Nephron (organoid): Measurements from ENCODE around the gene ARHGEF18.

Experiments
- H3K27ac Mint-ChIP-seq, 3 experiments: 2 replicates each; pipeline ENCODE4 v1.8.0; 2020; ENCODE audit warnings: mixed read lengths in 3 of 3, mild to moderate bottlenecking in 2 of 3, moderate library complexity in 1 of 3
- H3K27me3 Mint-ChIP-seq: 2 replicates; pipeline ENCODE4 v1.8.0; 2021; ENCODE audit warnings: low read depth, mild to moderate bottlenecking, moderate library complexity, mixed read lengths
- H3K36me3 Mint-ChIP-seq: 2 replicates; pipeline ENCODE4 v1.8.0; 2020; ENCODE audit warnings: low read depth, mixed read lengths
- H3K4me1 Mint-ChIP-seq: 2 replicates; pipeline ENCODE4 v1.8.0; 2020; ENCODE audit warnings: mixed read lengths
- H3K4me3 Mint-ChIP-seq, 3 experiments: 2 replicates each; pipeline ENCODE4 v1.8.0; 2020; ENCODE audit warnings: mild to moderate bottlenecking in 3 of 3, mixed read lengths in 3 of 3, moderate library complexity in 2 of 3
- H3K9me3 Mint-ChIP-seq: 2 replicates; pipeline ENCODE4 v1.8.0; 2020; ENCODE audit warnings: mixed read lengths
- TF ChIP-seq, protein P1 (sequence below), 3 experiments: fragments of 200-600 bp; sonication (generic); IDR thresholded peaks; one replicate each; pipeline ENCODE4 v1.5.0; 2021; ENCODE audit warnings: antibody characterized with exemption in 3 of 3; ENCODE audit not compliant: unreplicated experiment in 3 of 3

Gene ARHGEF18

DNA sequence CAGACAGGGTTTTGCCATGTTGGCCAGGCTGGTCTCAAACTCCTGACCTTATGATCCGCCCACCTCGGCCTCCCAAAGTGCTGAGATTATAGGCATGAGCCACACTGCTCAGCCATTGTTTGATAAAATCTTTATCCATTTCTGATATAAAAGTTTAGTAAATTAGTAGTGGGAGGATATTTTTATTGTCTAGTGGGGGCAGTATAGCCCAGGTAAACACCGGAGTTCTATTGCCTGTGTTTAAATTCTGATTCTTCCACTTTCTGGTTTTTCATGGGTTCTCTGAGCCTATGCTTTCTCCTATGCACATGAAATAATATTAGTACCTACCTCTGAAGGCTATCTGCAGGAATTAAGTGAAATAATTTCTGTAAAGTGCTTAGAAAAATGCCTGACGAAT is 20.1 kb upstream of the ARHGEF18 start:
- Mint-ChIP-seq H3K27ac (no peak overlapping the region), H3K9me3 (peaks cover 14% of the 10 kb centered on the region), H3K27me3 (no peaks in the 10 kb centered on the region), H3K36me3 (no peaks in the 10 kb centered on the region), H3K4me3 (no peak overlapping the region), H3K4me1 (no peaks in the 10 kb centered on the region)
- TF ChIP-seq, protein P1, sequence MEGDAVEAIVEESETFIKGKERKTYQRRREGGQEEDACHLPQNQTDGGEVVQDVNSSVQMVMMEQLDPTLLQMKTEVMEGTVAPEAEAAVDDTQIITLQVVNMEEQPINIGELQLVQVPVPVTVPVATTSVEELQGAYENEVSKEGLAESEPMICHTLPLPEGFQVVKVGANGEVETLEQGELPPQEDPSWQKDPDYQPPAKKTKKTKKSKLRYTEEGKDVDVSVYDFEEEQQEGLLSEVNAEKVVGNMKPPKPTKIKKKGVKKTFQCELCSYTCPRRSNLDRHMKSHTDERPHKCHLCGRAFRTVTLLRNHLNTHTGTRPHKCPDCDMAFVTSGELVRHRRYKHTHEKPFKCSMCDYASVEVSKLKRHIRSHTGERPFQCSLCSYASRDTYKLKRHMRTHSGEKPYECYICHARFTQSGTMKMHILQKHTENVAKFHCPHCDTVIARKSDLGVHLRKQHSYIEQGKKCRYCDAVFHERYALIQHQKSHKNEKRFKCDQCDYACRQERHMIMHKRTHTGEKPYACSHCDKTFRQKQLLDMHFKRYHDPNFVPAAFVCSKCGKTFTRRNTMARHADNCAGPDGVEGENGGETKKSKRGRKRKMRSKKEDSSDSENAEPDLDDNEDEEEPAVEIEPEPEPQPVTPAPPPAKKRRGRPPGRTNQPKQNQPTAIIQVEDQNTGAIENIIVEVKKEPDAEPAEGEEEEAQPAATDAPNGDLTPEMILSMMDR (IDR thresholded peaks at IDR 0.05; ENCODE audit: unreplicated experiment in 3 of 3), result no peak

DNA sequence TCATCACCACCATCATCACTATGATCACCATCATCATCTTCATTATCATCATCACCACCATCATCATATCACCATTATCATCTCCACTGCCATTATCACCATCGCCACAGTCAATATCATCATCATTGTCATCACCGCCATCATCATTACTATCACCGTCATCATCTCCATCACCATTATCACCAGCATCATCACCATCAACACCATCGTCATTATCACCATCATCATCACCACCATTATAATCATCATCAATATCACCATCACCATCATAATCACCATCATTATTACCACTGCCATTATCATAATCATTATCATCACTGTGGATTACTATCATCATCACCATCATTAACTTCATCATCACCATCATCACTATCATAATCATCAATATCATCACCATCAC is 17.3 kb upstream of the ARHGEF18 start:
- H3K27ac Mint-ChIP-seq, result no peak overlapping the region
- no peaks in the 10 kb centered on the region for H3K27me3 Mint-ChIP-seq
- no peaks in the 10 kb centered on the region for H3K36me3 Mint-ChIP-seq
- TF ChIP-seq, protein P1 (IDR thresholded peaks at IDR 0.05; ENCODE audit: unreplicated experiment in 3 of 3), result no peak
- peaks cover 2% of the 10 kb centered on the region for H3K9me3 Mint-ChIP-seq
- H3K4me3 Mint-ChIP-seq, result no peak overlapping the region
- no peaks in the 10 kb centered on the region for H3K4me1 Mint-ChIP-seq

DNA sequence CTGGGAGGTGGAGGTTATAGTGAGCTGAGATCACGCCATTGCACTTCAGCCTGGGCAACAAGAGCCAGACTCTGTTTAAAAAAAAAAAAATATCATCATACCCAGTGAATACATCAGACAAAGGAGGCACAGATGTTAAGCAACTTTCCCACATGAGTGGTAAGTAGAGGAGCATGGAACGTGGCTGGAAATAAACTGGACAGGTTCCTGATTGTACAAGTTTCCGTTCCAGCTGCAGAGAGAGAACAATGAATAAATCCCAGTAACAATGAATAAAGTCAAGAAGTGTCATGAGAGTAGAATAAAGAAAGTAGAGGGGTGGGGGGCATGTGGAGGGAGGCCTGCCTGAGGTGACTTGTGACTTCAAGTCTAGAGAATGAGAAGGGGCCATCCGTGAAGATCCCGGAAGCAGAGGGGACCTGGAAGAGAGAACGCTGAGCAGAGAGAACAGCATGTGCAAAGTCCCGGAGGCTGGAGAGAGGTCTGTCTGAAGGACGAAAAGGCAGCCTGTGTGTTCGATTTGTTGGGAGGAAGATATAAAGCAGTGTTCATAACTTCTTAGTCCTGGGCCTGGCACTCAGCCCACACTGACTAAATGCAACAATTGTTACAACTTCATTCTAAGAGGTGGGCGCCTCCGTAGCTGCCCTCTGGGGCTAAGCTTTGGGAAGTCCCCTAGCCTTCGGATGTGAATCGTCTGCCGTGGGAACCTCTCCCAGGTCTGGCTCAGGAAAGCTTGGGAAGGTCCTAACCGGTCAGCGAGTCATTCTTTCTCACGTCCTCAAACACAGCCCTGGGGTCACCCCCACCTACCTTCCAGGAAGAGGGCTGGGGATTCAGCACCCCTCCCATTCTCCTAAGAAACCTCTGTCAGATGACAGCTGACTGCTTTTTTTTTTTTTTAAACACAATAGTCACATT is 15.3 kb upstream of the ARHGEF18 start:
- TF ChIP-seq, protein P1 (IDR thresholded peaks at IDR 0.05; ENCODE audit: unreplicated experiment in 3 of 3), result no peak
- H3K9me3 Mint-ChIP-seq, result no peaks in the 10 kb centered on the region
- no peak overlapping the region for H3K27ac Mint-ChIP-seq
- H3K27me3 Mint-ChIP-seq, result no peaks in the 10 kb centered on the region
- H3K4me1 Mint-ChIP-seq, result no peaks in the 10 kb centered on the region
- no peak overlapping the region for H3K4me3 Mint-ChIP-seq
- no peaks in the 10 kb centered on the region for H3K36me3 Mint-ChIP-seq

DNA sequence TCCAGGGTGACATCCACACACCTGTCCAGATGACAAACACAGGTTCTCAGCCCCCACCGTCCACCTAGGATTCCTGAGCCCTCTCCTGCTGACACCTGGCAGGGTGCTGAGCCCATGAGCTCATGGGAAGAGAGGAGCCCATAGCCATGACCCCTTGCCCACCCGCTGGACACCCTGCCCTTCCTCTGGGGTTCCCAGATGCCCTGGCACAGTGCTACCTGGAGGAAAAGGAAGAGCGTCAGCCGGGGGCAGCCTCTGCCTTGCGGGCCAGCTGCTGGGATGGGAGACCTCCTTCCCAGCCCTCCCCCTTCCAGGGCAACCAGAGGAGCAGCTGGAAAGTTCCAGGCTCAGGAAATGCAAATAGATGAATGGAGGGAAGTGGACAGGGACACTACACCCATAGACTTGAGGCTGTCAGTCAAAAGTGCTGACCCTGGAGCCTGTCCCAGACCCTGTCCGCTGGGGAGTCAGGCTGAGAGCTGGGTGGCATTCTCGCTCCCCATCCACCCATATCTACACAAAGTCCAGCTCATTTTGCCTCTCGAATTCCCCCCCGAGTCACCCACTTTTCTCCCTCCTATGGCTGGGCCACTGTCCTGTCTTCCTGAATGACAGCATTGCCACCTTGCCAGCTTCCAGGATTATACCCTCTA is 12.3 kb upstream of the ARHGEF18 start:
- no peaks in the 10 kb centered on the region for H3K27me3 Mint-ChIP-seq
- H3K36me3 Mint-ChIP-seq, result no peaks in the 10 kb centered on the region
- H3K27ac Mint-ChIP-seq, result no peak overlapping the region
- H3K4me1 Mint-ChIP-seq, result no peaks in the 10 kb centered on the region
- TF ChIP-seq, protein P1 (IDR thresholded peaks at IDR 0.05; ENCODE audit: unreplicated experiment in 3 of 3), result no peak
- no peak overlapping the region for H3K4me3 Mint-ChIP-seq
- no peaks in the 10 kb centered on the region for H3K9me3 Mint-ChIP-seq

DNA sequence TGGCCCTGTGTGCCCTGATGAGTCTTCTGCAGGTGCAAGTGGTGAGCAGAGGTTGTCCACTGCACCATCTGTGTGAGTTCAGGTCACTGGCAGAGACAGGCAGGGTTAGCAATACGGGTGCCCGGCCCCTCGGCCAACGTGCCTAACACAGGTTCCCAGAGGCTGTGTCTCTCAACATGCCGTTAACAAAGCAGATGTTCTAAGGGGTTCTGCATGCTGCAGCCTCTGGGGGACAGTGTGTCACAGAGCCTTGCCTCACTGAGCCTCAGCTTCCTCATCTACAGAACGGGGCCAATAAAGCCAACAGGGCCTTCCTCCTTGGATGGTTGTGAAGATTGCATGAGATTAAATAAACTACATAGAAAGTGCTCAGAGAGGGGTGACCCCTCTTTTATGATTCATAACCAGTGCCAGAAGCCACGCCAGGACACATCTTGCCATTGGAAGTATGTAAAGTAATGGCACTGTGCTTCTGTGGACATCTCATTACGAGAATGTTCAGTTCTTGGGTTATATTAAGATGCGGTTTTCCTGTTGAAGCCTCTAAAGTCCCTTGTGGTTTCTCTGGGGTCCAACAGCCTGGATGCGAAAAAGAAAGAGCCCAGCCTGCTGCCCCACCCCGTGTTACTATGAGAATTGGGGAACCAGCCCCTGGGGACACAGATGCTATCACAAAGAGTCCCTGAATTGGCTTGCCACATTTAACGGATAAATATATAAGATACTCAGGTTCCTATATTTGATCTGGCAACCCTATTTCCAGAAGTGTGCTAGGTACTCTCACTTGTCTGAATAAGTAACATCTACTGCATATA is 11.2 kb upstream of the ARHGEF18 start:
- H3K27ac Mint-ChIP-seq, result no peak overlapping the region
- no peaks in the 10 kb centered on the region for H3K27me3 Mint-ChIP-seq
- H3K4me3 Mint-ChIP-seq, result no peak overlapping the region
- no peaks in the 10 kb centered on the region for H3K4me1 Mint-ChIP-seq
- H3K9me3 Mint-ChIP-seq, result no peaks in the 10 kb centered on the region
- H3K36me3 Mint-ChIP-seq, result no peaks in the 10 kb centered on the region
- TF ChIP-seq, protein P1 (IDR thresholded peaks at IDR 0.05; ENCODE audit: unreplicated experiment in 3 of 3), result no peak
